ENCODE measurements around the gene OSBPL5.
"Not testable (repeated sequence)": the region's sequence is repeated elsewhere in the genome, so short reads cannot be mapped to it uniquely, and the experiment has no call there.

OSBPL5 gene

GRCh38 chr11:3081386-3081751, 83.7 kb downstream of the OSBPL5 start:
- H3K9me3 ChIP-seq (ENCODE audit: insufficient read depth, low read depth, low read length), result no peaks in the 10 kb centered on the region
- no peaks in the 10 kb centered on the region for H3K27me3 ChIP-seq (ENCODE audit: insufficient read depth, low read length)
- no peaks in the 10 kb centered on the region for H3K36me3 ChIP-seq (ENCODE audit: insufficient read depth, low read depth, low read length)
- no peak overlapping the region for H3K27ac ChIP-seq (ENCODE audit: low read length)
- H3K9ac ChIP-seq (ENCODE audit: low read depth, low read length), result no peak overlapping the region
- no peak overlapping the region for H3K4me3 ChIP-seq (ENCODE audit: low read length)
- H3K4me1 ChIP-seq (ENCODE audit: insufficient read depth, low read length), result no peaks in the 10 kb centered on the region

DNA sequence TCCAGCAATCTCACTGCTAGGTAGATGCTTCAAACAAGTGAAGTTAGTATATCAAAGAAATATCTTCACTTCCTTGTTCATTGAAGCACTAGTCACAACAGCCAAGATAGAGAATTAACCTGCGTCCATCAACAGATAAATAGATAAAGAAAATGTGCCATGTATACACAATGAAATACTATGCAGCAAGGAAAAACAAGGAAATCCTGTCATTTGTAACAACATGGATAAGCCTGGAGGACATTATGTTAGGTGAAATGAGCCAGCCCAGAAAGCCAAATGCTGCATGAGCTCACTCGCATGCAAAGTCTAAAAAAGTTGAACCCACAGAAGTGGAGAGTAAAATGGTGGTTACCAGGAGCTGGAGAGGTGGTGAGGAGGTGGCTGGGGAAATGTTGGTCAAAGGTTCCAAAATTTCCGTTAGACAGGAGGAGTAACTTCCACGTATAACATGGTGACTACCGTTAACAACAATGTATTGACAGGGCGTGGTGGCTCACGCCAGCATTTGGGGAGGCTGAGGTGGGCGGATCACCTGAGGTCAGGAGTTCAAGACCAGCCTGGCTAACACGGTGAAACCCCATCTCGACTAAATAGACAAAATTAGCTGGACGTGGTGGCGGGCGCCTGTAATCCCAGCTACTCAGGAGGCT, 84.3 kb downstream of the OSBPL5 start:
- H3K27ac ChIP-seq (ENCODE audit: low read length), result no peak overlapping the region
- H3K36me3 ChIP-seq (ENCODE audit: insufficient read depth, low read depth, low read length), result no peaks in the 10 kb centered on the region

DNA sequence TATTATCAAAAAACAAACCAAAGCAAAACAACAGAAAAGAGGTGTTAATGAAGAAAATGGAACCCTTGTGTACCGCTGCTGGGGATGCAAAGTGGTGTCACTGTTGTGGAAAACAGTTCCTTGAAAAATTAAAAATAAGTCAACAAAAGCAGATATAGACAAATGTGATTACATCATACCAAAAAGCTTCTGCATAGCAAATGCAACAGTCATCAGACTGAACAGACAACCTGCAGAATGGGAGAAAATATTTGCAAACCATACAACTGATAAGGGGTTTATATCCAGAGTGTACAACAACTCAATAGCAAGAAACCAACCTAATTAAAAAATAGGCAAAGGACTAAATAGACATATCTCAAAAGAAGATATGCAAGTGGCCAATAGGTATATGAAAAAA, 85.0 kb downstream of the OSBPL5 start:
- H3K36me3 ChIP-seq (ENCODE audit: insufficient read depth, low read depth, low read length), result no peaks in the 10 kb centered on the region
- no peaks in the 10 kb centered on the region for H3K27me3 ChIP-seq (ENCODE audit: insufficient read depth, low read length)
- H3K27ac ChIP-seq (ENCODE audit: low read length), result no peak overlapping the region
- no peak overlapping the region for H3K4me3 ChIP-seq (ENCODE audit: low read length)
- H3K9ac ChIP-seq (ENCODE audit: low read depth, low read length), result no peak overlapping the region
- no peaks in the 10 kb centered on the region for H3K4me1 ChIP-seq (ENCODE audit: insufficient read depth, low read length)
- H3K9me3 ChIP-seq (ENCODE audit: insufficient read depth, low read depth, low read length), result no peaks in the 10 kb centered on the region

More for the DNA sequence above, 84.3 kb downstream of the OSBPL5 start:
- H3K9ac ChIP-seq (ENCODE audit: low read depth, low read length), result no peak overlapping the region
- no peaks in the 10 kb centered on the region for H3K27me3 ChIP-seq (ENCODE audit: insufficient read depth, low read length)
- no peaks in the 10 kb centered on the region for H3K9me3 ChIP-seq (ENCODE audit: insufficient read depth, low read depth, low read length)
- H3K4me1 ChIP-seq (ENCODE audit: insufficient read depth, low read length), result no peaks in the 10 kb centered on the region
- no peak overlapping the region for H3K4me3 ChIP-seq (ENCODE audit: low read length)

GRCh38 chr11:3077846-3078440, 87.2 kb downstream of the OSBPL5 start:
- Histone ChIP-seq H3K9me3 (ENCODE audit: insufficient read depth, low read depth, low read length) (no peaks in the 10 kb centered on the region), H3K9ac (ENCODE audit: low read depth, low read length) (no peak overlapping the region), H3K27me3 (ENCODE audit: insufficient read depth, low read length) (no peaks in the 10 kb centered on the region), H3K36me3 (ENCODE audit: insufficient read depth, low read depth, low read length) (no peaks in the 10 kb centered on the region), H3K4me3 (ENCODE audit: low read length) (no peak overlapping the region), H3K4me1 (ENCODE audit: insufficient read depth, low read length) (no peaks in the 10 kb centered on the region), H3K27ac (ENCODE audit: low read length) (no peak overlapping the region)

- Histone ChIP-seq H3K9me3 (ENCODE audit: insufficient read depth, low read depth, low read length) (no peaks in the 10 kb centered on the region), H3K36me3 (ENCODE audit: insufficient read depth, low read depth, low read length) (no peaks in the 10 kb centered on the region), H3K4me3 (ENCODE audit: low read length) (no peak overlapping the region), H3K9ac (ENCODE audit: low read depth, low read length) (no peak overlapping the region), H3K27me3 (ENCODE audit: insufficient read depth, low read length) (no peaks in the 10 kb centered on the region), H3K27ac (ENCODE audit: low read length) (no peak overlapping the region), H3K4me1 (ENCODE audit: insufficient read depth, low read length) (no peaks in the 10 kb centered on the region)
Measured at GRCh38 chr11:3077189-3077836, 87.8 kb downstream of the OSBPL5 start.

GRCh38 chr11:3074912-3075589, 90.1 kb downstream of the OSBPL5 start:
- H3K9me3 ChIP-seq (ENCODE audit: insufficient read depth, low read depth, low read length), result no peaks in the 10 kb centered on the region
- no peak overlapping the region for H3K9ac ChIP-seq (ENCODE audit: low read depth, low read length)
- H3K36me3 ChIP-seq (ENCODE audit: insufficient read depth, low read depth, low read length), result no peaks in the 10 kb centered on the region
- H3K4me3 ChIP-seq (ENCODE audit: low read length), result no peak overlapping the region
- H3K27ac ChIP-seq (ENCODE audit: low read length), result no peak overlapping the region
- H3K27me3 ChIP-seq (ENCODE audit: insufficient read depth, low read length), result no peaks in the 10 kb centered on the region
- H3K4me1 ChIP-seq (ENCODE audit: insufficient read depth, low read length), result no peaks in the 10 kb centered on the region

- Histone ChIP-seq H3K4me1 (ENCODE audit: insufficient read depth, low read length) (no peaks in the 10 kb centered on the region), H3K27me3 (ENCODE audit: insufficient read depth, low read length) (no peaks in the 10 kb centered on the region), H3K27ac (ENCODE audit: low read length) (no peak overlapping the region), H3K36me3 (ENCODE audit: insufficient read depth, low read depth, low read length) (no peaks in the 10 kb centered on the region), H3K9ac (ENCODE audit: low read depth, low read length) (no peak overlapping the region), H3K9me3 (ENCODE audit: insufficient read depth, low read depth, low read length) (no peaks in the 10 kb centered on the region), H3K4me3 (ENCODE audit: low read length) (no peak overlapping the region)
Measured at GRCh38 chr11:3073029-3073435, 92.1 kb downstream of the OSBPL5 start.

DNA sequence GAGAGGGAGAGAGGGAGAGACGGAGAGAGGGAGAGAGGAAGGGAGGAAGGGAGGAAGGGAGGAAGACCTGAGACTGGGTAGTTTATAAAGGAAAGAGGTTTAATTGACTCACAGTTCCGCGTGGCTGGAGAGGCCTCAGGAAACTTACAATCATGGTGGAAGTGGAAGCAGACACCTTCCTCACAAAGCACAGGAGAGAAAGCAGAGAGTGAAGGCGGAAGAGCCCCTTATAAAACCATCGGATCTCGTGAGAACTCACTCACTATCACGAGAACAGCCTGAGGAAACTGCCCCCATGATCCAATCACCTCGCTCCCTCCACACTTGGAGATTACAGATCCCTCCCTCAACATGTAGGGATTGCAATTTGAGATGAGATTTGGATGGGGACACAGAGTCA, 95.7 kb downstream of the OSBPL5 start:
- Histone ChIP-seq H3K9ac (ENCODE audit: low read depth, low read length) (no peak overlapping the region), H3K27me3 (ENCODE audit: insufficient read depth, low read length) (no peaks in the 10 kb centered on the region), H3K4me3 (ENCODE audit: low read length) (no peak overlapping the region), H3K9me3 (ENCODE audit: insufficient read depth, low read depth, low read length) (peaks cover 11% of the 10 kb centered on the region), H3K4me1 (ENCODE audit: insufficient read depth, low read length) (no peaks in the 10 kb centered on the region), H3K27ac (ENCODE audit: low read length) (no peak overlapping the region), H3K36me3 (ENCODE audit: insufficient read depth, low read depth, low read length) (no peaks in the 10 kb centered on the region)

GRCh38 chr11:3066308-3066707, 98.8 kb downstream of the OSBPL5 start:
- H3K27me3 ChIP-seq (ENCODE audit: insufficient read depth, low read length); H3K36me3 ChIP-seq (ENCODE audit: insufficient read depth, low read depth, low read length): not testable (repeated sequence)

DNA sequence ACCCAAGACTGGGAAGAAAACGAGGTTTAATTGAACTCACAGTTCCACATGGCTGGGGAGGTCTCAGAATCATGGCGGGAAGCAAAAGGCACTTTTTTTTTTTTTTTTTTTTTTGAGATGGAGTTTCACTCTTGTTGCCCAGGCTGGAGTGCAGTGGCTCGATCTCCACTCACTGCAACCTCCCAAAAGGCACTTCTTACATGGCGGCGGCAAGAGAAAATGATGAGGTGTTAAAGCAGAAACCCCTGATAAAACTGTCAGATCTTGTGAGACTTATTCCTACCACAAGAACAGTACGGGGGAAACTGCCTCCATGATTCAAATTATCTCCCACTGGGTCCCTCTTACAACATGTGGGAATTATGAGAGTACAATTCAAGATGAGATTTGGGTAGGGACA, 100.4 kb downstream of the OSBPL5 start:
- H3K9me3 ChIP-seq (ENCODE audit: insufficient read depth, low read depth, low read length), result peaks cover 11% of the 10 kb centered on the region

More at GRCh38 chr11:3066308-3066707, 98.8 kb downstream of the OSBPL5 start:
- H3K9ac ChIP-seq (ENCODE audit: low read depth, low read length); H3K27ac ChIP-seq (ENCODE audit: low read length); H3K4me3 ChIP-seq (ENCODE audit: low read length); H3K4me1 ChIP-seq (ENCODE audit: insufficient read depth, low read length): not testable (repeated sequence)
- peaks cover 11% of the 10 kb centered on the region for H3K9me3 ChIP-seq (ENCODE audit: insufficient read depth, low read depth, low read length)

DNA sequence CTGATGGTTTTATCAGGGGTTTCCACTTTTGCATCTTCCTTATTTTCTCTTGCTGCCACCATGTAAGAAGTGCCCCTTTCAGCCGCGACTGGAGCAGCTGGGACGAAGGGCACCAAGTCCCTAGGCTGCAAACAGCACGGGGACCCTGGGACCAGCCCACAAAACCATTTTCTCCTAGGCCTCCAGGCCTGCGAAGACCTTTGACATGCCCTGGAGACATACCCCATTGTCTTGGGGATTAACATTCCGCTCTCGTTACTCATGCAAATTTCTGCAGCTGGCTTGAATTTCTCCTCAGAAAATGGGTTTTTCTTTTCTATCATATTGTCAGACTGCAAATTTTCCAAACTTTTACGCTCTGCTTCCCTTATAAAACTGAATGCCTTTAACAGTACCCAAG, 101.2 kb downstream of the OSBPL5 start:
- H3K36me3 ChIP-seq (ENCODE audit: insufficient read depth, low read depth, low read length); H3K4me1 ChIP-seq (ENCODE audit: insufficient read depth, low read length); H3K4me3 ChIP-seq (ENCODE audit: low read length); H3K9ac ChIP-seq (ENCODE audit: low read depth, low read length); H3K27ac ChIP-seq (ENCODE audit: low read length); H3K27me3 ChIP-seq (ENCODE audit: insufficient read depth, low read length): not testable (repeated sequence)
- peaks cover 11% of the 10 kb centered on the region for H3K9me3 ChIP-seq (ENCODE audit: insufficient read depth, low read depth, low read length)

More for the DNA sequence above, 100.4 kb downstream of the OSBPL5 start:
- not testable (repeated sequence) for H3K4me3 ChIP-seq (ENCODE audit: low read length); H3K9ac ChIP-seq (ENCODE audit: low read depth, low read length); H3K27me3 ChIP-seq (ENCODE audit: insufficient read depth, low read length); H3K4me1 ChIP-seq (ENCODE audit: insufficient read depth, low read length); H3K27ac ChIP-seq (ENCODE audit: low read length); H3K36me3 ChIP-seq (ENCODE audit: insufficient read depth, low read depth, low read length)

- H3K36me3 ChIP-seq (ENCODE audit: insufficient read depth, low read depth, low read length); H3K4me3 ChIP-seq (ENCODE audit: low read length); H3K27me3 ChIP-seq (ENCODE audit: insufficient read depth, low read length); H3K27ac ChIP-seq (ENCODE audit: low read length); H3K9ac ChIP-seq (ENCODE audit: low read depth, low read length); H3K4me1 ChIP-seq (ENCODE audit: insufficient read depth, low read length): not testable (repeated sequence)
- peaks cover 11% of the 10 kb centered on the region for H3K9me3 ChIP-seq (ENCODE audit: insufficient read depth, low read depth, low read length)
Measured at GRCh38 chr11:3063432-3063831, 101.7 kb downstream of the OSBPL5 start.

Measured in iPS-20b (cell line).